ENCODE data around the gene GGACT. TPM values are rescaled to one million over a fixed set of nuclear protein-coding genes. Genes with fewer than 3 reads are reported as not detected.

The GGACT gene
- polyA plus RNA-seq (2013), result 4.1 and 4.6 TPM in 2 replicates

- H3K14ac ChIP-seq (ENCODE audit: low read length), result peak within 1 kb of the TSS; percentile 83
- peak within 1 kb of the TSS; percentile 81 for H3K9ac ChIP-seq (ENCODE audit: low read length)
- H2AK5ac ChIP-seq (ENCODE audit: low read length), result no peak within 1 kb of the TSS
- no peaks in the 10 kb centered on the region for H3K9me3 ChIP-seq (ENCODE audit: insufficient read depth, low read depth, low read length)
- peak within 1 kb of the TSS; percentile 80 for H3K4me3 ChIP-seq (ENCODE audit: low read depth, low read length)
- peak within 1 kb of the TSS; percentile 31 for H3K4ac ChIP-seq (ENCODE audit: low read depth, low read length)
- peaks cover 4% of the 10 kb centered on the region for H3K79me1 ChIP-seq (ENCODE audit: low read length)
- peaks cover 4 to 6% of the 10 kb centered on the region in 2 experiments for H3K4me1 ChIP-seq (ENCODE audit: control insufficient read depth in 1 of 2, insufficient read depth in 2 of 2, low read length in 2 of 2)
- peak within 1 kb of the TSS; percentile 87 for H3K4me2 ChIP-seq (ENCODE audit: low read length)
- no peak within 1 kb of the TSS for H3K23ac ChIP-seq (ENCODE audit: low read length)
- no peak within 1 kb of the TSS for H3K27ac ChIP-seq (ENCODE audit: low read depth, low read length)
- H2BK12ac ChIP-seq (ENCODE audit: low read length), result peak within 1 kb of the TSS; percentile 58
- no peaks in the 10 kb centered on the region for H3K27me3 ChIP-seq (ENCODE audit: insufficient read depth, low read length)
- WGBS (ENCODE audit: extremely low coverage, insufficient coverage, insufficient read length), result no CpG with 5 or more reads among the region's 82 CpGs
- peak within 1 kb of the TSS; percentile 63 for H3K18ac ChIP-seq (ENCODE audit: low read length)
- peak within 1 kb of the TSS; percentile 90 for H2AFZ ChIP-seq (ENCODE audit: insufficient read depth, low read length, poor library complexity)
- H2BK5ac ChIP-seq (ENCODE audit: low read depth, low read length, poor library complexity), result peak within 1 kb of the TSS; percentile 28
- DNase-seq, result peak; percentile 46 to 74
- H4K91ac ChIP-seq (ENCODE audit: low read depth, low read length), result peak within 1 kb of the TSS; percentile 86
- H3K36me3 ChIP-seq (ENCODE audit: control insufficient read depth in 1 of 2, insufficient read depth in 2 of 2, low read length in 2 of 2), result no peaks in the 10 kb centered on the region
- peak within 1 kb of the TSS; percentile 71 for H4K12ac ChIP-seq (ENCODE audit: low read depth, low read length)
- no peaks in the 10 kb centered on the region for H3K79me2 ChIP-seq (ENCODE audit: control insufficient read depth, insufficient read depth, low read length, poor library complexity)
- peak within 1 kb of the TSS; percentile 78 for H4K8ac ChIP-seq (ENCODE audit: low read depth, low read length)
- peak within 1 kb of the TSS; percentile 55 for H2BK120ac ChIP-seq (ENCODE audit: insufficient read depth, low read length, poor library complexity)
These were observed at the start of gene GGACT for GRCh38 chr13:100588331-100589177. TSS of gene GGACT (minus strand) at chr13:100588789. CDS start at chr13:100532591, 56,198 bp downstream.

- H2BK120ac ChIP-seq (ENCODE audit: insufficient read depth, low read length, poor library complexity), result no peak overlapping the region
- no peak overlapping the region for H3K9ac ChIP-seq (ENCODE audit: low read length)
These were observed 49.2 kb upstream of the GGACT start for GRCh38 chr13:100637796-100638195.

GRCh38 chr13:100637380-100637779, 48.8 kb upstream of the GGACT start:
- H4K91ac ChIP-seq (ENCODE audit: low read depth, low read length), result no peak overlapping the region
- no peak overlapping the region for H3K18ac ChIP-seq (ENCODE audit: low read length)
- H3K27me3 ChIP-seq (ENCODE audit: insufficient read depth, low read length), result no peaks in the 10 kb centered on the region
- H3K4me3 ChIP-seq (ENCODE audit: low read depth, low read length), result no peak overlapping the region
- H3K9ac ChIP-seq (ENCODE audit: low read length), result no peak overlapping the region
- H4K8ac ChIP-seq (ENCODE audit: low read depth, low read length), result no peak overlapping the region
- peaks cover 1% of the 10 kb centered on the region for H3K79me2 ChIP-seq (ENCODE audit: control insufficient read depth, insufficient read depth, low read length, poor library complexity)
- peaks cover 32 to 40% of the 10 kb centered on the region in 2 experiments for H3K36me3 ChIP-seq (ENCODE audit: control insufficient read depth in 1 of 2, insufficient read depth in 2 of 2, low read length in 2 of 2)
- H3K14ac ChIP-seq (ENCODE audit: low read length), result no peak overlapping the region
- H3K9me3 ChIP-seq (ENCODE audit: insufficient read depth, low read depth, low read length), result no peaks in the 10 kb centered on the region
- H4K12ac ChIP-seq (ENCODE audit: low read depth, low read length), result no peak overlapping the region
- H2BK12ac ChIP-seq (ENCODE audit: low read length), result no peak overlapping the region
- WGBS (ENCODE audit: extremely low coverage, insufficient coverage, insufficient read length), result 100% methylated on average over 2 of the region's 16 CpGs
- no peak for DNase-seq
- no peaks in the 10 kb centered on the region for H3K79me1 ChIP-seq (ENCODE audit: low read length)
- H2AFZ ChIP-seq (ENCODE audit: insufficient read depth, low read length, poor library complexity), result no peak overlapping the region
- no peak overlapping the region for H3K23ac ChIP-seq (ENCODE audit: low read length)
- H2AK5ac ChIP-seq (ENCODE audit: low read length), result no peak overlapping the region
- no peak overlapping the region for H2BK120ac ChIP-seq (ENCODE audit: insufficient read depth, low read length, poor library complexity)
- no peak overlapping the region for H3K4me2 ChIP-seq (ENCODE audit: low read length)
- H3K4me1 ChIP-seq (ENCODE audit: control insufficient read depth in 1 of 2, insufficient read depth in 2 of 2, low read length in 2 of 2), result no peaks in the 10 kb centered on the region
- no peak overlapping the region for H3K4ac ChIP-seq (ENCODE audit: low read depth, low read length)
- no peak overlapping the region for H3K27ac ChIP-seq (ENCODE audit: low read depth, low read length)
- no peak overlapping the region for H2BK5ac ChIP-seq (ENCODE audit: low read depth, low read length, poor library complexity)

More at GRCh38 chr13:100637796-100638195, 49.2 kb upstream of the GGACT start:
- no peak overlapping the region for H3K4me3 ChIP-seq (ENCODE audit: low read depth, low read length)
- H3K4me1 ChIP-seq (ENCODE audit: control insufficient read depth in 1 of 2, insufficient read depth in 2 of 2, low read length in 2 of 2), result no peaks in the 10 kb centered on the region
- no peak overlapping the region for H4K8ac ChIP-seq (ENCODE audit: low read depth, low read length)
- H3K27ac ChIP-seq (ENCODE audit: low read depth, low read length), result no peak overlapping the region
- H3K4ac ChIP-seq (ENCODE audit: low read depth, low read length), result no peak overlapping the region
- H3K9me3 ChIP-seq (ENCODE audit: insufficient read depth, low read depth, low read length), result no peaks in the 10 kb centered on the region
- H2AK5ac ChIP-seq (ENCODE audit: low read length), result no peak overlapping the region
- H3K36me3 ChIP-seq (ENCODE audit: control insufficient read depth in 1 of 2, insufficient read depth in 2 of 2, low read length in 2 of 2), result peaks cover 36 to 44% of the 10 kb centered on the region in 2 experiments
- no peak overlapping the region for H3K14ac ChIP-seq (ENCODE audit: low read length)
- no peaks in the 10 kb centered on the region for H3K79me1 ChIP-seq (ENCODE audit: low read length)
- no peak overlapping the region for H4K12ac ChIP-seq (ENCODE audit: low read depth, low read length)
- no CpG with 5 or more reads among the region's 5 CpGs for whole genome bisulfite sequencing (ENCODE audit: extremely low coverage, insufficient coverage, insufficient read length)
- H3K18ac ChIP-seq (ENCODE audit: low read length), result no peak overlapping the region
- no peak overlapping the region for H4K91ac ChIP-seq (ENCODE audit: low read depth, low read length)
- H3K27me3 ChIP-seq (ENCODE audit: insufficient read depth, low read length), result no peaks in the 10 kb centered on the region
- H2BK5ac ChIP-seq (ENCODE audit: low read depth, low read length, poor library complexity), result no peak overlapping the region
- peaks cover 1% of the 10 kb centered on the region for H3K79me2 ChIP-seq (ENCODE audit: control insufficient read depth, insufficient read depth, low read length, poor library complexity)
- DNase-seq, result no peak
- no peak overlapping the region for H2AFZ ChIP-seq (ENCODE audit: insufficient read depth, low read length, poor library complexity)
- no peak overlapping the region for H2BK12ac ChIP-seq (ENCODE audit: low read length)
- no peak overlapping the region for H3K4me2 ChIP-seq (ENCODE audit: low read length)
- H3K23ac ChIP-seq (ENCODE audit: low read length), result no peak overlapping the region

- no peak overlapping the region for H2AK5ac ChIP-seq (ENCODE audit: low read length)
- no peak overlapping the region for H2AFZ ChIP-seq (ENCODE audit: insufficient read depth, low read length, poor library complexity)
- H3K4me3 ChIP-seq (ENCODE audit: low read depth, low read length), result no peak overlapping the region
- H2BK12ac ChIP-seq (ENCODE audit: low read length), result no peak overlapping the region
- WGBS (ENCODE audit: extremely low coverage, insufficient coverage, insufficient read length), result no CpG with 5 or more reads among the region's 7 CpGs
- no peak overlapping the region for H4K91ac ChIP-seq (ENCODE audit: low read depth, low read length)
- H2BK5ac ChIP-seq (ENCODE audit: low read depth, low read length, poor library complexity), result no peak overlapping the region
- no peak overlapping the region for H3K18ac ChIP-seq (ENCODE audit: low read length)
- H3K27ac ChIP-seq (ENCODE audit: low read depth, low read length), result no peak overlapping the region
- H3K79me2 ChIP-seq (ENCODE audit: control insufficient read depth, insufficient read depth, low read length, poor library complexity), result peaks cover 1% of the 10 kb centered on the region
- no peaks in the 10 kb centered on the region for H3K4me1 ChIP-seq (ENCODE audit: control insufficient read depth in 1 of 2, insufficient read depth in 2 of 2, low read length in 2 of 2)
- no peak overlapping the region for H3K14ac ChIP-seq (ENCODE audit: low read length)
- no peak overlapping the region for H2BK120ac ChIP-seq (ENCODE audit: insufficient read depth, low read length, poor library complexity)
- no peak overlapping the region for H3K4me2 ChIP-seq (ENCODE audit: low read length)
- no peaks in the 10 kb centered on the region for H3K9me3 ChIP-seq (ENCODE audit: insufficient read depth, low read depth, low read length)
- H3K79me1 ChIP-seq (ENCODE audit: low read length), result no peaks in the 10 kb centered on the region
- no peaks in the 10 kb centered on the region for H3K27me3 ChIP-seq (ENCODE audit: insufficient read depth, low read length)
- DNase-seq, result no peak
- H3K23ac ChIP-seq (ENCODE audit: low read length), result no peak overlapping the region
- H3K9ac ChIP-seq (ENCODE audit: low read length), result no peak overlapping the region
- H3K36me3 ChIP-seq (ENCODE audit: control insufficient read depth in 1 of 2, insufficient read depth in 2 of 2, low read length in 2 of 2), result peaks cover 27 to 32% of the 10 kb centered on the region in 2 experiments
- no peak overlapping the region for H4K12ac ChIP-seq (ENCODE audit: low read depth, low read length)
- H4K8ac ChIP-seq (ENCODE audit: low read depth, low read length), result no peak overlapping the region
- H3K4ac ChIP-seq (ENCODE audit: low read depth, low read length), result no peak overlapping the region
These were observed 47.9 kb upstream of the GGACT start for GRCh38 chr13:100636441-100636840.

Data from trophoblast cell (in vitro differentiated cells and primary cell).